Measurements from ENCODE around the gene PRRG3.

PRRG3 gene

DNA sequence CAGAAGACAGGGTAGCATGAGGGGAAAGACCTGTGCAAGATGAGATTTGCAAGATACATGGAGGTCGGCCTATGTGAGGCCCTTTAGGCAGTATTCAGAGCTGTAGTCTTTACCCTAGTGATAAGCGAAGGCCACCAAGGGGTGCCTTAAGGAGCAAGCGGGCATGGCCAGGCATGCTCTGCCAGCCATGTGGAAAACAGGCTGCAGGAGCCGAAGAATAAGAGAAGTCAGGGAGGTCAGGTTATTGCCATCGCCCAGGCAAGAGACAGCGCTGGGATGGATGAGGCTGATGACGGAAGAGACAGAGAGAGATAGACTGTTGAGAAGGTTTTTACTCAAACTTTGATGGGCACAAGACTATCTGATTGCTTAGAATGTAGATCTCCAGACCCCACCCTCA is 13.6 kb downstream of the PRRG3 start:
- no peak overlapping the region for H3K9ac ChIP-seq (ENCODE audit: low read depth, low read length)
- H3K4me3 ChIP-seq (ENCODE audit: low read length), result no peak overlapping the region
- no peaks in the 10 kb centered on the region for H3K4me1 ChIP-seq (ENCODE audit: insufficient read depth, low read length)
- no peak overlapping the region for H3K27ac ChIP-seq (ENCODE audit: low read depth, low read length)
- WGBS, result 81% methylated on average over 7 of the region's 7 CpGs
- H3K27me3 ChIP-seq (ENCODE audit: insufficient read depth, low read length), result no peaks in the 10 kb centered on the region
- no peaks in the 10 kb centered on the region for H3K36me3 ChIP-seq (ENCODE audit: insufficient read depth, low read length)
- no peaks in the 10 kb centered on the region for H3K9me3 ChIP-seq (ENCODE audit: insufficient read depth, low read depth, low read length)

DNA sequence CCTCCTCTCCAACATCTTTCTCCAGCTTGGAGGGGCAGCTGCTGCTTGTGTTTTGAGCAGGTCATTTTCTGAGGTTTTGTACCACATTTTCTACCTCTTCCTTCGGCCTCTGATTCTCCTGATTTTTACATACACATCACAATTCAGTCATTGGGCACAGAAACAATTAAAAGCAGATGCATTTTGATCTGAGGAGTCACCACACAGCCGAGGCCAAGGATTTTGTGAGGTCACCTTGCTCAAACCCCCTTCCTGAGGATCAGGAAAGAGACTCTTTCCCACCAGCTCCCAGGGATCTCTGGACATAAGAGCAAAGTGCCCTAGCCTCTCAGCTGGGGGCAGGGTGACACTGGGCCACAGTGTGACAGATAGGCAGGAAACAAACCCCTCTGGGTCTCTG is 15.2 kb downstream of the PRRG3 start:
- Histone ChIP-seq H3K27ac (ENCODE audit: low read depth, low read length) (no peak overlapping the region), H3K9ac (ENCODE audit: low read depth, low read length) (no peak overlapping the region), H3K4me1 (ENCODE audit: insufficient read depth, low read length) (0 out of 2 replicates have a peak, but pooled peaks cover 4% of the 10 kb centered on the region), H3K9me3 (ENCODE audit: insufficient read depth, low read depth, low read length) (no peaks in the 10 kb centered on the region), H3K27me3 (ENCODE audit: insufficient read depth, low read length) (no peaks in the 10 kb centered on the region), H3K36me3 (ENCODE audit: insufficient read depth, low read length) (no peaks in the 10 kb centered on the region), H3K4me3 (ENCODE audit: low read length) (no peak overlapping the region)
- WGBS, result 94% methylated on average over 2 of the region's 2 CpGs

DNA sequence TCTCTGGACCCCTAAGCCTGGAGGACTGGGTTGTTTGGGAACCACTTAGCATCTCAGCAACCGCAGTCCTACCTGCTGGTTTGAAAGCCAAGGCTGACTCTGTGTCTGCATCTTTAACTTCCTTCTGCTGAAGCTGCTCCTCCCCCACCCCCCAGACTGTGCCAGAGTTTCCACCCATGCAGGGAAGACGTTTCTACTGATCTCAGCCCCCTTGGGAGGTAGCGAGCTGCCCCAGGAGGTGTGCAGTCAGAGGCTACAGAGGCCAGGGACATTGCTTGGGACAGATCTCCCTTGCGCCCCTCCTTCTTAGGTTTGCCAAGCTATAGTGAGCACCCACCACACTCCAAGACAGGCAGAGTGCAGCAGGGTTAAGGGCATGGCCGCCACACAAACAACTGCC is 15.9 kb downstream of the PRRG3 start:
- no peak overlapping the region for H3K9ac ChIP-seq (ENCODE audit: low read depth, low read length)
- H3K36me3 ChIP-seq (ENCODE audit: insufficient read depth, low read length), result no peaks in the 10 kb centered on the region
- no peaks in the 10 kb centered on the region for H3K27me3 ChIP-seq (ENCODE audit: insufficient read depth, low read length)
- H3K4me1 ChIP-seq (ENCODE audit: insufficient read depth, low read length), result 0 out of 2 replicates have a peak, but pooled peaks cover 4% of the 10 kb centered on the region
- WGBS, result 71% methylated on average over 5 of the region's 5 CpGs
- H3K9me3 ChIP-seq (ENCODE audit: insufficient read depth, low read depth, low read length), result no peaks in the 10 kb centered on the region
- H3K27ac ChIP-seq (ENCODE audit: low read depth, low read length), result no peak overlapping the region
- H3K4me3 ChIP-seq (ENCODE audit: low read length), result no peak overlapping the region

DNA sequence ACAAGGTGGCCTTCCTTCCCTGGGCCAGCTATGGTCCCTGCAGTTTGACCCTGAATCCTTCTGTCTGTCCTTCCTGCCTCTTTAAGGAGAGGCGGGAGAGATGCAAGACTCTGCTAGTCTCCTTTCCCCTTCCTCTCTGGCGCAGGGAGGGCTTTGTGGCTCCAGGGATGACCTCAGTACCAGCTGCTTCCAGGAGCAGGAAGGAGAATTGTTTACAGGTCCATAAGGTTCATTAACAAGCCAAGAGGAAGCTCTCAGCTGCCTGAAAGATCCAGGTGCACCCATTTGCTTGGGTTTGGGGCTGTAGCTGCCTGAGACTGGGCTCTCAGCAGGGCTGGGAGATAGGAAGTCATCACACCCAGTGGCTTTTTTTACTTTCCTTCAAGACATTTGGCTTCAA is 16.5 kb downstream of the PRRG3 start:
- no peak overlapping the region for H3K27ac ChIP-seq (ENCODE audit: low read depth, low read length)
- WGBS, result 57% methylated on average over 1 of the region's 2 CpGs
- H3K4me1 ChIP-seq (ENCODE audit: insufficient read depth, low read length), result 0 out of 2 replicates have a peak, but pooled peaks cover 4% of the 10 kb centered on the region
- no peak overlapping the region for H3K4me3 ChIP-seq (ENCODE audit: low read length)
- H3K9ac ChIP-seq (ENCODE audit: low read depth, low read length), result no peak overlapping the region
- H3K36me3 ChIP-seq (ENCODE audit: insufficient read depth, low read length), result no peaks in the 10 kb centered on the region
- no peaks in the 10 kb centered on the region for H3K27me3 ChIP-seq (ENCODE audit: insufficient read depth, low read length)
- no peaks in the 10 kb centered on the region for H3K9me3 ChIP-seq (ENCODE audit: insufficient read depth, low read depth, low read length)

DNA sequence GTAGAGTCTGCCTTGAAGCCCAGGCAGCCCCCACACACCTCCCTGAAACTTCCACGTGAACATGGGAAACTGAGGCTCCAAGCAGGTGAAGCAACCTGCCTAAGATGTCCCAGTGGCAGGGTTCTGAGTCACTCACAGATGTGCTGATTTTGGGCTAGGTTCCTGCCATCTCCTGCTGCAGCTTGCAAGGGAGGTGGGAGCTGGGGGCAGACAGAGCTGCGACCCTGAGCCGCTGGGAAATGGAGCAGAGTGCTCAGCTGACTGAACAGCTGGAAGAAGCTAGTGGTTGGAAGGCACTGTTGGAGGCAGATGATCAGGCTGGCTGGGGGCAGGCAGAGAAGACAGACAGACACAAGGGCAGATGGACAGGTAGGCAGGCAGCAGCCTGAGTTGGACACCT is 17.0 kb downstream of the PRRG3 start:
- Histone ChIP-seq H3K27ac (ENCODE audit: low read depth, low read length) (no peak overlapping the region), H3K9ac (ENCODE audit: low read depth, low read length) (no peak overlapping the region), H3K36me3 (ENCODE audit: insufficient read depth, low read length) (no peaks in the 10 kb centered on the region), H3K4me3 (ENCODE audit: low read length) (no peak overlapping the region), H3K9me3 (ENCODE audit: insufficient read depth, low read depth, low read length) (no peaks in the 10 kb centered on the region), H3K27me3 (ENCODE audit: insufficient read depth, low read length) (no peaks in the 10 kb centered on the region), H3K4me1 (ENCODE audit: insufficient read depth, low read length) (0 out of 2 replicates have a peak, but pooled peaks cover 4% of the 10 kb centered on the region)
- WGBS, result 79% methylated on average over 3 of the region's 3 CpGs

DNA sequence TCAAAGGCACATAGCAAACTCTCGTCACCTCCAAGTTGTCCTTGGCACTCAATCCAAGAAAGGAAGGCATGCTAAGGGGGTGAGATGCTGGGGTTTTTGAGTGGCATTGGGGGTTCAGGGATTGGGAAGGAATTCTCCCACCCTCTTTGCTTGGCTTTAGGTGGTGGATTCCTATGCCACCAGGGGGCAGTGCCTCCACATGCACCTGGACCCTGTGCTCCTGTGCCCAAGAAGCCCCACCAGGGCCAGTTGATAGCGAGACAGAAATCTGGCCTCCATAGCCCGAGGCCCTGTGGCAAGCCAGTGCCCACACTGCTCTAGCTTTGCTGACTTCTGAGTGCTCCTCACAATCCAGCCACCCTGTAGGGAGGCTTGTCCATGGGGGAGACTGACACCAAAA is 18.6 kb downstream of the PRRG3 start:
- Histone ChIP-seq H3K9me3 (ENCODE audit: insufficient read depth, low read depth, low read length) (no peaks in the 10 kb centered on the region), H3K4me1 (ENCODE audit: insufficient read depth, low read length) (0 out of 2 replicates have a peak, but pooled peaks cover 4% of the 10 kb centered on the region), H3K27ac (ENCODE audit: low read depth, low read length) (no peak overlapping the region), H3K9ac (ENCODE audit: low read depth, low read length) (no peak overlapping the region), H3K4me3 (ENCODE audit: low read length) (no peak overlapping the region), H3K36me3 (ENCODE audit: insufficient read depth, low read length) (no peaks in the 10 kb centered on the region), H3K27me3 (ENCODE audit: insufficient read depth, low read length) (no peaks in the 10 kb centered on the region)
- 55% methylated on average over 3 of the region's 3 CpGs for WGBS

DNA sequence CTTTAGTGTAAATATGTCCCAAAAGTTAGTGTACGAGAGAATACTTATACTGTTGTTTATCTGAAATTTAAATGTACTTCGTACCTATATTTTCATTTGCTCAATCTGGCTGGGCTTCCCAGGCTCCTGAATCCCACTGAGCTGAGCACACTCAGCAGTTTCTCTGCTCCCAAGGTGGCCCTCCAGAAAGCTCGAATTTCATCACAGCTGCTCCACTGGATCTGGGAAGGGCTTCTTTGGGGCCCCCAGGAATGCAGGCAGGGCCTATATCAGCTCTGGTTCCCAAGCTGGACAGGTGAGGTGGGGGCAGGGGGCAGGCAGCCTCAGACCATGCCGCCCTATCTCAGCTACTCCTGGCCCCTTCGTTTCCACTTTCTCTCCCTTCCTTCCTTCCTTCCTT is 19.1 kb downstream of the PRRG3 start:
- no peaks in the 10 kb centered on the region for H3K9me3 ChIP-seq (ENCODE audit: insufficient read depth, low read depth, low read length)
- WGBS, result 70% methylated on average over 4 of the region's 5 CpGs
- H3K4me3 ChIP-seq (ENCODE audit: low read length), result no peak overlapping the region
- H3K27me3 ChIP-seq (ENCODE audit: insufficient read depth, low read length), result no peaks in the 10 kb centered on the region
- H3K4me1 ChIP-seq (ENCODE audit: insufficient read depth, low read length), result 0 out of 2 replicates have a peak, but pooled peaks cover 4% of the 10 kb centered on the region
- no peak overlapping the region for H3K27ac ChIP-seq (ENCODE audit: low read depth, low read length)
- H3K36me3 ChIP-seq (ENCODE audit: insufficient read depth, low read length), result no peaks in the 10 kb centered on the region
- no peak overlapping the region for H3K9ac ChIP-seq (ENCODE audit: low read depth, low read length)

DNA sequence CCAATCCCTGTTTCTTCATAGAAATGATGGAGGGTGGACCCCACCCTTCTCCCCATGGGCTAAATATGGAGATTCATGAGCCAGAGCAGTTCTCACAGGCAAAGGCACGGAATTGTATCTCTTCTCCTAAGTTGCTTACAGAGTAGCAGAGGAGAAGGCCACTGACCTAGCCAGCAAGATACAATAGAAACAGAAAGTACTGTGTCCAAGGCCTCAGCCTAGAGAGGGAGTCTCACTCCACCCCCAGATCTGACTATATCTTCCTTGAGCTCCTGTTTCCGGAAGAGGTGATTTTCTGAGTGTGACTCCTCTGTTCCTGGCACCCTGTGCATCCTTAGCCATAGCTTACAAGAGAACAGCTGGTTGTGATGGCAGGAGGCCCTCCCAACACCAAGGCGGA is 20.5 kb downstream of the PRRG3 start, which contains the start of gene FATE1:
Gene FATE1 (plus strand): TSS at position 284 of the 400 bp plus-strand sequence. CDS start 85 bp downstream, at position 369.
- no peak within 1 kb of the TSS for H3K4me3 ChIP-seq (ENCODE audit: low read length)
- no peaks in the 10 kb centered on the region for H3K27me3 ChIP-seq (ENCODE audit: insufficient read depth, low read length)
- H3K4me1 ChIP-seq (ENCODE audit: insufficient read depth, low read length), result 0 out of 2 replicates have a peak, but pooled peaks cover 4% of the 10 kb centered on the region
- no peak within 1 kb of the TSS for H3K27ac ChIP-seq (ENCODE audit: low read depth, low read length)
- 100% methylated on average over 3 of the region's 3 CpGs for WGBS
- no peak within 1 kb of the TSS for H3K9ac ChIP-seq (ENCODE audit: low read depth, low read length)
- no peaks in the 10 kb centered on the region for H3K36me3 ChIP-seq (ENCODE audit: insufficient read depth, low read length)
- no peaks in the 10 kb centered on the region for H3K9me3 ChIP-seq (ENCODE audit: insufficient read depth, low read depth, low read length)

DNA sequence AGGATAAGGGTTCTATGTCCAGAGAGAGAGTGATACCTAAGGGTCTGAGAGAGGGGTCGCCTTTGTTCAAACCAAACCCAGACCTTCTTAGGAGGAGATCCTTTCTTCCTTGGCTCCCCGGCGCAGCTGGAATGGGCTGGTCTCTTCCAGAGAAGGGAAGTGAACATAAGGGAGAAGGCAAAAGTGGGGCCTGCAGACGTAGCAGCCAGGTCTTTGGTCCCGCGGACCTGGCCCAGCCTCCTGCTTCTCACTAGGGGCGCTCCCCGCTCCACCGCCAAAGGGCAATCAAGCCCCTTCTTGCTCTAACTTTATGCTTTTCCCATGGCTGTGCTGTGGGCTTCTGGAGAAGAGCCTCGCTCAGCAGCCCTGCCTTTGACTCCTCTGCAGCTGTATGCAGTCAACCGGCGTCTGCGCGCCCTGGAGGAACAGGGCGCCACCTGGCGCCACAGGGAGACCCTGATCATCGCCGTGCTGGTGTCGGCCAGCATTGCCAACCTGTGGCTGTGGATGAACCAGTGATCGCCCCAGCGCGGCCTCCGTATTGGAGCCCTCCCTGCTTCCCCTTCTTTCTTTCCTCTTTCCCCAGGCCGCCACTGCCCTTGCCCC is 27.1 kb downstream of the PRRG3 start:
- no peak overlapping the region for H3K9ac ChIP-seq (ENCODE audit: low read depth, low read length)
- H3K9me3 ChIP-seq (ENCODE audit: insufficient read depth, low read depth, low read length), result no peaks in the 10 kb centered on the region
- 54% methylated on average over 23 of the region's 24 CpGs for WGBS
- no peaks in the 10 kb centered on the region for H3K36me3 ChIP-seq (ENCODE audit: insufficient read depth, low read length)
- no peak overlapping the region for H3K27ac ChIP-seq (ENCODE audit: low read depth, low read length)
- peaks cover 3% of the 10 kb centered on the region; the same call in 1 of the 2 replicates for H3K27me3 ChIP-seq (ENCODE audit: insufficient read depth, low read length)
- H3K4me1 ChIP-seq (ENCODE audit: insufficient read depth, low read length), result 0 out of 2 replicates have a peak, but pooled peaks cover 6% of the 10 kb centered on the region
- no peak overlapping the region for H3K4me3 ChIP-seq (ENCODE audit: low read length)

DNA sequence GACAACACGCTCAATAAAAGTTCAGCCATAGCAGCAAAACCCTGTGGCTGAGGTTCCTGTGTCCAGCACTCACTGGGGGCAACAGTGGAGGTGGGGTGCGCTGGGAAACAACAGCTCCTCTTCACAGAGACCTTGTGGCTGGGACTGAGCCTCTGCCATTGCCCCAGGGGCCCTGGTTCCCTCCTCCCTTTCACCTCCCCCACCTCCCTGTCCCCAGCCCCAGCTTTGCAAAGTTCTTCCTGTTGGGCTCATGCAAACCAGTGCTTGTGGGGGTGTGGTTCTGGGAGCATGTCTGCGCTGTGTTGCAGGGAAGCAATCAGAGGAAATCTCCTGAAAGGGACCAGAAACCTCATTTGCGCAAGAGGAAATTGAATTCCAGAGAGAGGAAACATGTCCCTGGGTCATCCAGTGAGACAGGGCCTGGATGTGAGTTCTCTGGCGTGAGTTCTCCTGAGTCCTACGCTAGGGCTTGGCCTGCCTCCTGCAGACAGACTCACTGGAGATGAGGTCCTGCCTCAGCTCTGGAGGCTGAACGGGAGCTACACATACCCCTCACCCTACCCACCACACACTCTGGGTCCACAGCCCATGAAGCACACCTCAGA is 28.0 kb downstream of the PRRG3 start:
- Histone ChIP-seq H3K27me3 (ENCODE audit: insufficient read depth, low read length) (peaks cover 3% of the 10 kb centered on the region; the same call in 1 of the 2 replicates), H3K27ac (ENCODE audit: low read depth, low read length) (no peak overlapping the region), H3K4me1 (ENCODE audit: insufficient read depth, low read length) (0 out of 2 replicates have a peak, but pooled peaks cover 6% of the 10 kb centered on the region), H3K9me3 (ENCODE audit: insufficient read depth, low read depth, low read length) (no peaks in the 10 kb centered on the region), H3K9ac (ENCODE audit: low read depth, low read length) (no peak overlapping the region), H3K4me3 (ENCODE audit: low read length) (no peak overlapping the region), H3K36me3 (ENCODE audit: insufficient read depth, low read length) (no peaks in the 10 kb centered on the region)
- 91% methylated on average over 7 of the region's 7 CpGs for WGBS

DNA sequence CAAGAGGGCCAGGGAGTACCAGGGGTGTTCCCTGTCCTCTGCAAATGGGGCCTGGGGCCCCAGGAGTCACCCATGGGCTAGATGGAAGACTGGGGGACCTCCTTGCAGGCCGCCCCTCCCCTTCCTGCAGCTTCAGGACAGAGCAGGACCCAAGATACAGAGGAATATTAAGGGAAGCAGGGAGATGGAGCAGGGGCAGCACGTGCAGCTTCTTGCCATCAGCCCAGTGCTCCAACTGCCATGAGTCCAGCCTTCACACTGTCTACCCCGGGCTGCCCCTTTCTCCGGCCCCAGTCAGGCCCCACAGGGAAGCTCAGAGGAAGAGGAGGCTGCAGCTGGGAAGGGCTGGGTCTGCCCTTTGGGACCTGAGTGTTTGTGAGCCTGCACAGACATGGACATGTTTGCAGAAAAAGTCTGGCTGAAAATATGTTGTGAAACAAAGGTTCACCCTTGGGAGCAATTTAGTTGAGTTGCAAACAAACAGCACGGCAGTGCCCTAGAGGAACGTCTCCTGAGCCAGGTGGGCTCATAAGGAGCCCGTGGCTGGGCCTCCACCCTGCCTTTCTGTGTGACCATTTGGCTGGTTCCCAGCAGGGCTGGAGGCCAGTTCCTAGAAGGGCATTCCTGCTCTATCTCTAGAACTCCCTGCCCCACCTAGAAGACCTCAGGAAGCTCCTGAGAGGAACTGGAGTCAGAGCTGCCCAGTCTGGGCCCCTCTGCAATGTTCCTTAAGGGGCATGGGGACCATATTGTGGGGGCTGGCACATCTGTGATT is 29.5 kb downstream of the PRRG3 start:
- H3K4me3 ChIP-seq (ENCODE audit: low read length), result no peak overlapping the region
- 0 out of 2 replicates have a peak, but pooled peaks cover 6% of the 10 kb centered on the region for H3K4me1 ChIP-seq (ENCODE audit: insufficient read depth, low read length)
- H3K36me3 ChIP-seq (ENCODE audit: insufficient read depth, low read length), result no peaks in the 10 kb centered on the region
- no peaks in the 10 kb centered on the region for H3K9me3 ChIP-seq (ENCODE audit: insufficient read depth, low read depth, low read length)
- peaks cover 3% of the 10 kb centered on the region; the same call in 1 of the 2 replicates for H3K27me3 ChIP-seq (ENCODE audit: insufficient read depth, low read length)
- H3K9ac ChIP-seq (ENCODE audit: low read depth, low read length), result no peak overlapping the region
- no peak overlapping the region for H3K27ac ChIP-seq (ENCODE audit: low read depth, low read length)
- 92% methylated on average over 6 of the region's 7 CpGs for WGBS

All from HUES64 (cell line).